Neural progenitor cell (in vitro differentiated cells): Measurements from ENCODE around the gene HYAL4. TPM values are rescaled to one million over a fixed set of nuclear protein-coding genes. Genes with fewer than 3 reads are reported as not detected.

Experiments
- DNase-seq: peaks from one replicate; pipeline ENCODE4 v3.0.0-alpha.2; 2016; ENCODE audit warnings: low spot score
- H2AFZ ChIP-seq: fragments of 200-600 bp; sonication (generic); replicated peaks from 2 replicates; pipeline ENCODE4 v1.6.1; 2016; ENCODE audit warnings: antibody characterized with exemption
- H3F3A ChIP-seq: fragments of 200-600 bp; sonication (generic); 2 replicates; pipeline ENCODE4 v1.6.1; 2016; ENCODE audit warnings: antibody characterized with exemption, low read depth
- H3K27ac ChIP-seq: fragments of 200-600 bp; sonication (generic); 2 replicates; pipeline ENCODE4 v1.5.1; 2016; ENCODE audit warnings: mild to moderate bottlenecking
- H3K27me3 ChIP-seq: fragments of 200-600 bp; sonication (generic); 2 replicates; pipeline ENCODE4 v1.6.1; 2016; ENCODE audit warnings: mild to moderate bottlenecking, moderate library complexity
- H3K36me3 ChIP-seq: fragments of 200-600 bp; sonication (generic); 2 replicates; pipeline ENCODE4 v1.5.1; 2016
- H3K4me1 ChIP-seq: fragments of 200-600 bp; sonication (generic); 2 replicates; pipeline ENCODE4 v1.6.1; 2016; ENCODE audit warnings: mixed run types
- H3K4me2 ChIP-seq: fragments of 200-600 bp; sonication (generic); 2 replicates; pipeline ENCODE4 v1.6.1; 2016
- H3K4me3 ChIP-seq: fragments of 200-600 bp; sonication (generic); 2 replicates; pipeline ENCODE4 v1.5.1; 2016
- H3K79me2 ChIP-seq: fragments of 200-600 bp; sonication (generic); 2 replicates; pipeline ENCODE4 v1.6.1; 2016; ENCODE audit warnings: low read depth
- H3K9ac ChIP-seq: fragments of 200-600 bp; sonication (generic); 2 replicates; pipeline ENCODE4 v1.6.1; 2016
- H3K9me3 ChIP-seq: fragments of 200-600 bp; sonication (generic); 2 replicates; pipeline ENCODE4 v1.5.1; 2016; ENCODE audit warnings: low read depth
- H4K20me1 ChIP-seq: fragments of 200-600 bp; sonication (generic); 2 replicates; pipeline ENCODE4 v1.6.1; 2016; ENCODE audit warnings: low read depth
- H3K27ac Mint-ChIP-seq: 3 replicates; pipeline ENCODE4 v1.8.0; 2021; ENCODE audit warnings: mixed read lengths
- H3K27me3 Mint-ChIP-seq: 2 replicates; pipeline ENCODE4 v1.8.0; 2022; ENCODE audit warnings: low read depth, mild to moderate bottlenecking, inconsistent platforms, moderate library complexity, mixed read lengths; ENCODE audit not compliant: insufficient read depth
- H3K36me3 Mint-ChIP-seq: 3 replicates; pipeline ENCODE4 v1.8.0; 2021; ENCODE audit warnings: mixed read lengths
- H3K4me1 Mint-ChIP-seq: 3 replicates; pipeline ENCODE4 v1.8.0; 2021; ENCODE audit warnings: mixed read lengths
- H3K4me3 Mint-ChIP-seq: 3 replicates; pipeline ENCODE4 v1.8.0; 2021; ENCODE audit warnings: mild to moderate bottlenecking, moderate library complexity, mixed read lengths
- H3K9me3 Mint-ChIP-seq: 3 replicates; pipeline ENCODE4 v1.8.0; 2020; ENCODE audit warnings: mixed read lengths
- EZH2 ChIP-seq: fragments of 200-600 bp; sonication (generic); IDR thresholded peaks from 2 replicates; pipeline ENCODE4 v1.6.1; 2017; ENCODE audit warnings: antibody characterized with exemption, mild to moderate bottlenecking, moderate library complexity
- EZH2phosphoT487 ChIP-seq: fragments of 200-600 bp; sonication (generic); IDR thresholded peaks from 2 replicates; pipeline ENCODE4 v1.6.1; 2017; ENCODE audit warnings: antibody characterized with exemption
- total RNA-seq: library from RNA; depleted of rRNA; stranded (reverse); fragments of >200 nt; gene quantifications from 2 replicates; pipeline ENCODE4 v1.2.3, GENCODE V29; 2015; ENCODE audit warnings: low replicate concordance
- TF ChIP-seq, protein P1 (sequence below): fragments of 200-600 bp; sonication (generic); IDR thresholded peaks from 2 replicates; pipeline ENCODE4 v1.5.1; 2017; ENCODE audit warnings: antibody characterized with exemption, mild to moderate bottlenecking

The HYAL4 gene
- total RNA-seq, 1 donor from 2014 or later: not detected

DNA sequence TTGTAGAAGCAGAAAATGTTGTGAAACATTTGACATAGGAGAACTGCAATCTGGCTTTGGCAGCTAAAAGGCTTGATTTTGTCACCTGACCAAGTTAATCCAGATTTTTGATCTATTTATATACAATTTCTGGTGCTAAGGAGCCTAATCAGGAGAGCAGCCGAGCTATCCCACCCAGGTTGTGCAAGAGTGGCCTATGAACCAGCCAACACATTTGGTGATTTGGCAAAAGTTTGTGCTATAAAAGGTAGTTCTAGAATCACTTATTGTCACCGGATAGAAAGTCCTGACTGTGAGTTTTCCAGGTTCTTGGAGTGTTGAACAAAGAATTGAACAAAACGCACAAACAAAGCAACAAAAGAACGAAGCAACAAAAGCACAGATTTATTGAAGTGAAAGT, 78.6 kb downstream of the HYAL4 start:
- DNase-seq: no peak
- H3K9me3 ChIP-seq: no peaks in the 10 kb centered on the region
- Mint-ChIP-seq H3K27me3 (no peaks in the 10 kb centered on the region), H3K27ac (no peak overlapping the region), H3K4me1 (no peaks in the 10 kb centered on the region), H3K36me3 (no peaks in the 10 kb centered on the region), H3K9me3 (no peaks in the 10 kb centered on the region), H3K4me3 (no peak overlapping the region)
- TF ChIP-seq, protein P1, sequence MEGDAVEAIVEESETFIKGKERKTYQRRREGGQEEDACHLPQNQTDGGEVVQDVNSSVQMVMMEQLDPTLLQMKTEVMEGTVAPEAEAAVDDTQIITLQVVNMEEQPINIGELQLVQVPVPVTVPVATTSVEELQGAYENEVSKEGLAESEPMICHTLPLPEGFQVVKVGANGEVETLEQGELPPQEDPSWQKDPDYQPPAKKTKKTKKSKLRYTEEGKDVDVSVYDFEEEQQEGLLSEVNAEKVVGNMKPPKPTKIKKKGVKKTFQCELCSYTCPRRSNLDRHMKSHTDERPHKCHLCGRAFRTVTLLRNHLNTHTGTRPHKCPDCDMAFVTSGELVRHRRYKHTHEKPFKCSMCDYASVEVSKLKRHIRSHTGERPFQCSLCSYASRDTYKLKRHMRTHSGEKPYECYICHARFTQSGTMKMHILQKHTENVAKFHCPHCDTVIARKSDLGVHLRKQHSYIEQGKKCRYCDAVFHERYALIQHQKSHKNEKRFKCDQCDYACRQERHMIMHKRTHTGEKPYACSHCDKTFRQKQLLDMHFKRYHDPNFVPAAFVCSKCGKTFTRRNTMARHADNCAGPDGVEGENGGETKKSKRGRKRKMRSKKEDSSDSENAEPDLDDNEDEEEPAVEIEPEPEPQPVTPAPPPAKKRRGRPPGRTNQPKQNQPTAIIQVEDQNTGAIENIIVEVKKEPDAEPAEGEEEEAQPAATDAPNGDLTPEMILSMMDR: no peak
- no peak for TF ChIP-seq EZH2
- TF ChIP-seq EZH2phosphoT487: no peak
- no peaks in the 10 kb centered on the region for H3F3A ChIP-seq
- H4K20me1 ChIP-seq: no peaks in the 10 kb centered on the region
- H3K4me2 ChIP-seq: no peak overlapping the region
- no peaks in the 10 kb centered on the region for H3K79me2 ChIP-seq
- peaks cover 2% of the 10 kb centered on the region for H3K4me1 ChIP-seq
- no peak overlapping the region for H3K27ac ChIP-seq
- no peak overlapping the region for H3K4me3 ChIP-seq
- no peaks in the 10 kb centered on the region for H3K27me3 ChIP-seq
- H3K9ac ChIP-seq: no peak overlapping the region
- no peaks in the 10 kb centered on the region for H3K36me3 ChIP-seq
- no peak overlapping the region for H2AFZ ChIP-seq

DNA sequence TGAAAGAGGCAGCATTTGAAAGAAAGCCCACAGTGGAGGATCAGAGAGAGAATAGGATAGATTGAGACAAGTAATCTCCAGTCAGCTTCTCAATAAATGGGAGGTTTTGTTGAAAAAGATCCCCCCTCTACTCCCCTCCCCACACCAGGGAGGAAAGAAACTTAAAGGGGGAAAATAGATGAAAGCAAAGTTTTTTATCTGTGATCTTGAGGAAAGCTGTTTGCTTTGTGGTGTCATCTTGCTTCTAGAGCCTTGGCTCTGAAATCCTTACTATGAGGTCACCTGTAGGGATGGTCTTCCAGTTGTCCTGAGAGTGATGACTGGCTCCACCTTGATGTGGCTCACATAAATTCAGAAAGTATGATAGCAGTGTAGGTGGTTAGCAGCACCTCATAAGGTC, 80.0 kb downstream of the HYAL4 start, which contains the start of gene SPAM1:
Gene SPAM1, plus strand, starts transcription at position 301 of the 400 bp plus-strand sequence. CDS start 28,330 bp downstream, outside the sequence.
- no peak within 1 kb of the TSS for H3K27ac ChIP-seq
- TF ChIP-seq EZH2 (no peak), EZH2phosphoT487 (no peak)
- TF ChIP-seq, protein P1: no peak
- peaks cover 15% of the 10 kb centered on the region for H3K4me1 ChIP-seq
- no peak within 1 kb of the TSS for H3K9ac ChIP-seq
- Mint-ChIP-seq H3K27me3 (no peaks in the 10 kb centered on the region), H3K9me3 (no peaks in the 10 kb centered on the region), H3K27ac (no peak within 1 kb of the TSS), H3K36me3 (no peaks in the 10 kb centered on the region), H3K4me3 (no peak within 1 kb of the TSS), H3K4me1 (peaks cover 9% of the 10 kb centered on the region)
- H4K20me1 ChIP-seq: no peaks in the 10 kb centered on the region
- H3F3A ChIP-seq: peaks cover 5% of the 10 kb centered on the region
- H3K79me2 ChIP-seq: no peaks in the 10 kb centered on the region
- no peak within 1 kb of the TSS for H3K4me3 ChIP-seq
- DNase-seq: no peak
- no peaks in the 10 kb centered on the region for H3K27me3 ChIP-seq
- no peak within 1 kb of the TSS for H2AFZ ChIP-seq
- H3K9me3 ChIP-seq: no peaks in the 10 kb centered on the region
- no peaks in the 10 kb centered on the region for H3K36me3 ChIP-seq
- no peak within 1 kb of the TSS for H3K4me2 ChIP-seq

Other genes starting within 250 kb of the HYAL4 start
- gene ASB15, start 243.3 kb upstream of the HYAL4 start, total RNA-seq: not detected in 2 replicates
- not detected in 2 replicates for gene LMOD2, start 189.3 kb upstream of the HYAL4 start, total RNA-seq
- gene WASL, start 96.2 kb upstream of the HYAL4 start, total RNA-seq: 21.4 and 30.4 TPM in 2 replicates
- gene SPAM1, start 80.1 kb downstream of the HYAL4 start, total RNA-seq: not detected in 2 replicates
- gene TMEM229A, start 187.9 kb downstream of the HYAL4 start, total RNA-seq: 0.06 TPM in 1 of 2 replicates, not detected in the other